Panc1 (cell line): ENCODE measurements around the gene DHX8. TPM values are rescaled to one million over a fixed set of nuclear protein-coding genes. Genes with fewer than 3 reads are reported as not detected.

Source experiments
- ATAC-seq: fragments of 200-7000 bp; cut with Tn5 transposase; 2 replicates; pipeline ENCODE4 v1.9.1; 2020; ENCODE audit warnings: mild to moderate bottlenecking, moderate library complexity
- BruUV-seq: library from RNA; stranded (reverse); fragments of 400-500 nt; replicated peaks from 2 replicates; lab custom pipeline; 2021; lab: Mats Ljungman, UMichigan
- CTCF ChIA-PET: fragments of 300-600 bp; sonication (Branson Sonifier 250); formaldehyde crosslinking; loops from one replicate; lab custom pipeline; 2022; ENCODE audit warnings: antibody characterized with exemption; lab: Charles Lee
- POLR2A ChIA-PET: fragments of 300-600 bp; sonication (Branson Sonifier 250); formaldehyde crosslinking; loops from one replicate; lab custom pipeline; 2022; ENCODE audit warnings: antibody characterized with exemption; lab: Charles Lee
- DNase-seq: peaks from one replicate; pipeline ENCODE4 v3.0.0-alpha.2; 2010; ENCODE audit warnings: low read depth, low spot score
- H3K27ac ChIP-seq: 2 replicates; pipeline ENCODE4 v1.5.1; 2011; ENCODE audit warnings: mild to moderate bottlenecking, low read length, inconsistent platforms
- H3K27me3 ChIP-seq: fragments of 200-500 bp; sonication (Bioruptor generic); 2 replicates; pipeline ENCODE4 v1.6.0; 2014; ENCODE audit warnings: low read length, inconsistent platforms; ENCODE audit not compliant: control insufficient read depth, insufficient read depth
- H3K36me3 ChIP-seq: fragments of 200-500 bp; sonication (Bioruptor generic); 2 replicates; pipeline ENCODE4 v1.5.1; 2014; ENCODE audit warnings: inconsistent platforms, mild to moderate bottlenecking, low read length, moderate library complexity; ENCODE audit not compliant: control insufficient read depth, insufficient read depth
- H3K4me1 ChIP-seq: 2 replicates; pipeline ENCODE4 v1.5.1; 2011; ENCODE audit warnings: inconsistent platforms, mild to moderate bottlenecking, low read length, moderate library complexity; ENCODE audit not compliant: control insufficient read depth, insufficient read depth
- H3K4me3 ChIP-seq, 2 experiments: 2 replicates each; pipeline ENCODE4 v1.5.1; 2011 to 2012; ENCODE audit warnings: low read depth in 2 of 2, low read length in 2 of 2, mild to moderate bottlenecking in 2 of 2, inconsistent platforms in 1 of 2, moderate library complexity in 1 of 2
- H3K9me3 ChIP-seq: fragments of 200-500 bp; sonication (Bioruptor generic); 2 replicates; pipeline ENCODE4 v1.5.1; 2014; ENCODE audit warnings: low read depth, mild to moderate bottlenecking, inconsistent platforms, low read length, moderate library complexity; ENCODE audit not compliant: control insufficient read depth, insufficient read depth
- CTCF ChIP-seq: fragments of 450-650 bp; IDR thresholded peaks from 2 replicates; pipeline ENCODE4 v1.5.1; 2017; ENCODE audit warnings: mild to moderate bottlenecking
- POLR2AphosphoS5 ChIP-seq: IDR thresholded peaks from 2 replicates; pipeline ENCODE4 v1.6.1; 2012; ENCODE audit warnings: mild to moderate bottlenecking, low read depth, low read length, moderate library complexity
- REST ChIP-seq, 2 experiments: IDR thresholded peaks; 2 replicates each; pipeline ENCODE4 v1.6.1; 2011 to 2012; ENCODE audit warnings: low read depth in 2 of 2, control low read depth in 1 of 2, low read length in 1 of 2, mild to moderate bottlenecking in 1 of 2, moderate library complexity in 1 of 2; ENCODE audit not compliant: insufficient read depth in 1 of 2
- SIN3A ChIP-seq: IDR thresholded peaks from 2 replicates; pipeline ENCODE4 v1.6.1; 2012; ENCODE audit warnings: low read depth, mild to moderate bottlenecking, low read length, moderate library complexity, borderline replicate concordance; ENCODE audit not compliant: insufficient read depth
- TCF7L2 ChIP-seq: IDR thresholded peaks from 2 replicates; pipeline ENCODE4 v1.6.1; 2011; ENCODE audit warnings: mild to moderate bottlenecking, low read depth, low read length, inconsistent platforms
- in situ Hi-C: cut with HindIII; loops from 2 replicates; pipeline ENCODE4 v1.10.0; 2016; ENCODE audit warnings: low sequenced_read_pairs, low pct_unique_long_range_greater_than_20kb
- intact Hi-C: fragments of 100-400 bp; cut with micrococcal nuclease; formaldehyde crosslinking; loops from one replicate; pipeline ENCODE4 v1.10.0; 2022; ENCODE audit not compliant: unreplicated experiment
- total RNA-seq: library from RNA; stranded (reverse); gene quantifications from one replicate; pipeline ENCODE4 v1.2.1, GENCODE V29; 2021; ENCODE audit not compliant: unreplicated experiment

Gene DHX8
- total RNA-seq, 1 experiment from 2014 or later: 45.6 TPM

- no peak overlapping the region for H3K4me3 ChIP-seq
- H3K4me1 ChIP-seq: peaks cover 6% of the 10 kb centered on the region; the same call in 1 of the 2 replicates
- BruUV-seq: no TSS peak
- ATAC-seq (no peak), DNase-seq (no peak)
- POLR2A ChIA-PET: no interaction called here
- H3K27me3 ChIP-seq: no peaks in the 10 kb centered on the region
- no peaks in the 10 kb centered on the region for H3K9me3 ChIP-seq
- intact Hi-C loops: no loop called here
- CTCF ChIA-PET: interaction anchor here (0.7 kb wide), 2 partner anchors 17 to 139 kb away, joined by 4 to 5 read pairs; no protein-coding TSS in a partner anchor
- in situ Hi-C loops: no loop called here
- no peaks in the 10 kb centered on the region; the same call in 1 of the 2 replicates for H3K36me3 ChIP-seq
- TF ChIP-seq POLR2AphosphoS5 (no peak), CTCF (no peak), REST (IDR thresholded peaks at IDR 0.05; ENCODE audit: insufficient read depth in 1 of 2, low read depth in 2 of 2, low read length in 1 of 2) (no peak), SIN3A (no peak), TCF7L2 (no peak)
- no peak overlapping the region for H3K27ac ChIP-seq
Observed at GRCh38 chr17:43540821-43541674, 57.3 kb downstream of the DHX8 start.

- Histone ChIP-seq H3K27ac (no peak overlapping the region), H3K4me3 (no peak overlapping the region), H3K4me1 (peaks cover 9% of the 10 kb centered on the region; the same call in 1 of the 2 replicates), H3K36me3 (no peaks in the 10 kb centered on the region; the same call in 1 of the 2 replicates), H3K9me3 (no peaks in the 10 kb centered on the region), H3K27me3 (no peaks in the 10 kb centered on the region)
- DNase-seq (no peak), ATAC-seq (no peak)
- ChIA-PET CTCF (interaction anchor here (0.6 kb wide), 1 partner anchor 45 kb away, joined by 7 read pairs; no protein-coding TSS in a partner anchor), POLR2A (no interaction called here)
- BruUV-seq: no TSS peak
- intact Hi-C loops (no loop called here), in situ Hi-C loops (no loop called here)
- no peak for TF ChIP-seq CTCF
- TF ChIP-seq REST (IDR thresholded peaks at IDR 0.05; ENCODE audit: insufficient read depth in 1 of 2, low read depth in 2 of 2, low read length in 1 of 2): no peak
Observed at GRCh38 chr17:43542859-43543258, 59.1 kb downstream of the DHX8 start.
